ENCODE results near the gene TEX35. TPM values are rescaled to one million over a fixed set of nuclear protein-coding genes. Genes with fewer than 3 reads are reported as not detected.

Gene TEX35
- polyA plus RNA-seq, 2 donors, result 0.11 to 0.39 TPM

DNA sequence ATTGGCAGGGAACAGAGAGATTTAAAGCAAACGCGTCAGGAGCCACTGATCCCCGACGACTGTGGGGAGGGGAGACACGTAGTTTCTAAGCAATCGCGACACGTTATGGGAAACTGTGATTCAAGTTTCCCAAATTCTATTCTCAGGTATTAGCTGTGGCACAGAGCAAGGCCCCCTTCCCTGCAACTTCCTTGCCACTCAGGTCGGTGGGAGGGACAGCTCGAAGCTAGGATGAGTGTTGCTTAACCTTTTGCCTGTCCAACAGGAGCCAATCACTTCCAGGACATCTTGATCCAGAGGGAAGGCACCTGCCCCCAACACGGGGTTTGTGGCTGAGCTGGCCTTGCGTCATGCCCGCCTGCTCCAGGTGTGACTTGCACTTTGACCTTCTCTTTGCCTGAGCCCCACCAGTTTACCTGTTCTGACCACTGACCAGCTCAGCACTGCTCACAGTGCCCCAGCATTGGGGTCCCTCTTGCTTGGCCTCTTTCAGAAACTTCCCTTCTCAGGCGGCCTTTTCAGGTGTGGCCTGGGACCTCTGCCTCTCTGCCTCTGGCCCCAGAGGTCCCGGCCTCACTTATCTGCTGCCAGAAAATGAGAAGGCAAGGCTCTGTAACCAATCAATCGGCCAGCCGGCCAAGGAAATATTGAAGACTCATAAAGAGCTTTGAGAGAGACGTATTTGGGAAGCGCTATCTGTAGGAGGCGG is 24.6 kb downstream of the TEX35 start:
- H3K27ac ChIP-seq (ENCODE audit: low read depth in 2 of 2, low read length in 1 of 2), result peak overlapping the region; percentile 82 to 92
- H3K36me3 ChIP-seq (ENCODE audit: control insufficient read depth in 2 of 2, insufficient read depth in 2 of 2, low read length in 1 of 2), result no peaks in the 10 kb centered on the region
- no peak overlapping the region for H3K4me3 ChIP-seq (ENCODE audit: low read depth in 1 of 2, low read length in 2 of 2)
- H3K9me3 ChIP-seq (ENCODE audit: control insufficient read depth in 2 of 2, insufficient read depth in 1 of 2, low read depth in 1 of 2, low read length in 1 of 2), result no peaks in the 10 kb centered on the region
- WGBS, 2 donors, result 71 to 77% methylated on average over 20 of the region's 20 CpGs
- peaks cover 0 to 23% of the 10 kb centered on the region in 2 donors for H3K4me1 ChIP-seq (ENCODE audit: control insufficient read depth in 2 of 2, insufficient read depth in 2 of 2, low read length in 1 of 2)
- no peaks in the 10 kb centered on the region for H3K27me3 ChIP-seq (ENCODE audit: control insufficient read depth in 1 of 2, insufficient read depth in 2 of 2, low read length in 2 of 2)

DNA sequence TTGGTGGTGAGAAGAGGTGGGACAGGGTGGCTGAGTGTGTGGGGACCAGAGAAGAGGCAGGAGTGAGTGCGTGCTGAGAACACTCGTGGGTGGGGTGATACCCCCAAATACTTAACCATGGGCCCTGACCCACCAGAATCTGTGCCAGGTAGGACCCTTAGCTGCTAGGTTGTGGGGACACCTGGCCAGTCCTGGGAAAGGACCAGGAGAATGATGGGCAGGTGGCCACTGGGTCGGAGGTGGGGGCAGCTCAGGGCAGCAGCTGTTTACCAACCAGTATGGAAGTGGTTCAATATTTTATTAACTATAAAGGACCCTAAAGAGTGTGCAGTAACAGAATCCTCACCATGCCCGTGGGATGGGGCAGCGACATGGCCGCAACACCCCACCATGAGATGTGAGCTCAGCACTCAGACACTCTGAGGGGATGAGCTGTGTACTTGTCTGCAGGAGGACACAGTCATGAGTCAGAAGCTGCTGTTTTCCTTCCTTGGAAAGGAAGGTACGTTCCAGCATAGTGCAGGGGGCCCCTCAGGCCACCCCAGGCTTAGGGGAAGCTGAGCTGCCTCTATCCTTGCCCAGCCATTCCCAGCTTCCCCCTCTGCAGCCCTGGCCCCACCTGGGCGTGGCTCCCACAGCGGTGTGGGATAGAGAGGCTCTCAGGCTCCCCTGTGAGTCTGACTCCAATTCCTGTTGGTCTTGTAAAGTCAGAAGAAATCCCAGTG is 25.4 kb downstream of the TEX35 start:
- 71 to 75% methylated on average over 9 of the region's 9 CpGs for WGBS, 2 donors
- Histone ChIP-seq H3K27me3 (ENCODE audit: control insufficient read depth in 1 of 2, insufficient read depth in 2 of 2, low read length in 2 of 2) (no peaks in the 10 kb centered on the region), H3K4me3 (ENCODE audit: low read depth in 1 of 2, low read length in 2 of 2) (no peak overlapping the region), H3K9me3 (ENCODE audit: control insufficient read depth in 2 of 2, insufficient read depth in 1 of 2, low read depth in 1 of 2, low read length in 1 of 2) (no peaks in the 10 kb centered on the region), H3K4me1 (ENCODE audit: control insufficient read depth in 2 of 2, insufficient read depth in 2 of 2, low read length in 1 of 2) (peaks cover 0 to 26% of the 10 kb centered on the region in 2 donors), H3K27ac (ENCODE audit: low read depth in 2 of 2, low read length in 1 of 2) (peak overlapping the region; percentile 82 to 92), H3K36me3 (ENCODE audit: control insufficient read depth in 2 of 2, insufficient read depth in 2 of 2, low read length in 1 of 2) (no peaks in the 10 kb centered on the region)

DNA sequence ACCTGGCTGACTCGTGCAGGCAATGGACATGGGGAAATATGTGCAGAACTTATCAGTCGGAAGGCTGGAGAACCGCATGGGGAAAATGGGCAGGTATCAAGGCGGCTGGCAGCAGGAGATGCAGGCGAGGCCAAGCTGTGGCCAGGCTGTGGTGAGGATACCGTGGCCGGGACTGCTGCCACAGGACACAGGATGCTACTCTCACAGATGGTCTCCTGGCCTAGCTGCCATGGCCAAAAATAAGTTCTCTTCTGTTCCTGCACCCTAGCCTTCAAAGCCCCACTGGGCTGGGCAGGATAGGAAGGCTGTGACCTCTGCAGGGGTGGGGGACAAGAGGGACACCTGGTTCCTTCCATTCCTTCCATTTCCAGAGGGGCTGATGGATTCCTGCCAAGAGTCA is 26.4 kb downstream of the TEX35 start:
- Histone ChIP-seq H3K27me3 (ENCODE audit: control insufficient read depth in 1 of 2, insufficient read depth in 2 of 2, low read length in 2 of 2) (no peaks in the 10 kb centered on the region), H3K4me3 (ENCODE audit: low read depth in 1 of 2, low read length in 2 of 2) (no peak overlapping the region), H3K4me1 (ENCODE audit: control insufficient read depth in 2 of 2, insufficient read depth in 2 of 2, low read length in 1 of 2) (peaks cover 0 to 26% of the 10 kb centered on the region in 2 donors), H3K27ac (ENCODE audit: low read depth in 2 of 2, low read length in 1 of 2) (peak overlapping the region; percentile 82 to 92), H3K9me3 (ENCODE audit: control insufficient read depth in 2 of 2, insufficient read depth in 1 of 2, low read depth in 1 of 2, low read length in 1 of 2) (no peaks in the 10 kb centered on the region), H3K36me3 (ENCODE audit: control insufficient read depth in 2 of 2, insufficient read depth in 2 of 2, low read length in 1 of 2) (no peaks in the 10 kb centered on the region)
- 81 to 90% methylated on average over 7 of the region's 7 CpGs for WGBS, 2 donors

DNA sequence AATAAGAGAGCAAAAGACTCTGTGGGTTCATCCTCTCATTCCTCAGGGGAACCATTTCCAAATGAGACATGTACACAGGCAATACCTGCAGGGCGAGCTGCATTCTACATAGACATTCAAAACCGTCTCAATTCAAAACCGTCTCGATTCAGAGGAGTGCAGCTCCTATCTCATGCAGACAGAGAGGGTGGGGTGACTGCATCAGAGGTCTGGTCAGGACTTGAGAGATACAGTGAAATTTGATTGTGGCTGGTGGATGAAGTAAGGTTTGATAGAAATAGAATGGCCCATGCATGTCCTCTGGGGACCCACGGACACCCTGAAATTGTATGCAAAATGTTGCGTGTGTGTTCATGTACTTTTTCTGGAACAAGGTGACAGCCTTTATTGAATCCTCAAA is 27.3 kb downstream of the TEX35 start:
- H3K27me3 ChIP-seq (ENCODE audit: control insufficient read depth in 1 of 2, insufficient read depth in 2 of 2, low read length in 2 of 2), result no peaks in the 10 kb centered on the region
- no peak overlapping the region for H3K27ac ChIP-seq (ENCODE audit: low read depth in 2 of 2, low read length in 1 of 2)
- H3K36me3 ChIP-seq (ENCODE audit: control insufficient read depth in 2 of 2, insufficient read depth in 2 of 2, low read length in 1 of 2), result no peaks in the 10 kb centered on the region
- H3K4me1 ChIP-seq (ENCODE audit: control insufficient read depth in 2 of 2, insufficient read depth in 2 of 2, low read length in 1 of 2), result peaks cover 0 to 26% of the 10 kb centered on the region in 2 donors
- no peaks in the 10 kb centered on the region for H3K9me3 ChIP-seq (ENCODE audit: control insufficient read depth in 2 of 2, insufficient read depth in 1 of 2, low read depth in 1 of 2, low read length in 1 of 2)
- no peak overlapping the region for H3K4me3 ChIP-seq (ENCODE audit: low read depth in 1 of 2, low read length in 2 of 2)
- WGBS, 2 donors, result 67% methylated on average over 6 of the region's 6 CpGs

DNA sequence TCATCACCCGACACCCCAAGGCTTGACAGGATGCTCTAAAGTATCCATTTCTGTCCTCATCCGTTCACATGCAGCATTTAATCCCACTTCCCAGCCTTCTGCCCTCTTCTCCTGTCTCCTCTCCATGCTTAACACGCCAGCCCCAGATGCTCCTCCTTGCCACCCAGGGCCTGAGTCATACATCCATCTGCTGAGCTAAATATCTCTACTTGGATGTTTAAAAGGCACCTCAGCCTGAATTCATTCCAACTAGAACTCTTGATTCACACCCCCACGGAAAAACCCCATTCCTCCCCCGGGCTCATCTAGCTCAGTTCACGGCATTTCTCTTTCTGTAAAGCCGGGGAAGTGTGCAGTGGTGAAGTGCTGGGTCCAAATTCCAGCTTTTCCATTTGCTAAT is 27.7 kb downstream of the TEX35 start:
- no peaks in the 10 kb centered on the region for H3K36me3 ChIP-seq (ENCODE audit: control insufficient read depth in 2 of 2, insufficient read depth in 2 of 2, low read length in 1 of 2)
- H3K27me3 ChIP-seq (ENCODE audit: control insufficient read depth in 1 of 2, insufficient read depth in 2 of 2, low read length in 2 of 2), result no peaks in the 10 kb centered on the region
- peaks cover 0 to 26% of the 10 kb centered on the region in 2 donors for H3K4me1 ChIP-seq (ENCODE audit: control insufficient read depth in 2 of 2, insufficient read depth in 2 of 2, low read length in 1 of 2)
- no peak overlapping the region for H3K4me3 ChIP-seq (ENCODE audit: low read depth in 1 of 2, low read length in 2 of 2)
- H3K27ac ChIP-seq (ENCODE audit: low read depth in 2 of 2, low read length in 1 of 2), result no peak overlapping the region
- H3K9me3 ChIP-seq (ENCODE audit: control insufficient read depth in 2 of 2, insufficient read depth in 1 of 2, low read depth in 1 of 2, low read length in 1 of 2), result no peaks in the 10 kb centered on the region
- 60 to 63% methylated on average over 7 of the region's 7 CpGs for WGBS, 2 donors

DNA sequence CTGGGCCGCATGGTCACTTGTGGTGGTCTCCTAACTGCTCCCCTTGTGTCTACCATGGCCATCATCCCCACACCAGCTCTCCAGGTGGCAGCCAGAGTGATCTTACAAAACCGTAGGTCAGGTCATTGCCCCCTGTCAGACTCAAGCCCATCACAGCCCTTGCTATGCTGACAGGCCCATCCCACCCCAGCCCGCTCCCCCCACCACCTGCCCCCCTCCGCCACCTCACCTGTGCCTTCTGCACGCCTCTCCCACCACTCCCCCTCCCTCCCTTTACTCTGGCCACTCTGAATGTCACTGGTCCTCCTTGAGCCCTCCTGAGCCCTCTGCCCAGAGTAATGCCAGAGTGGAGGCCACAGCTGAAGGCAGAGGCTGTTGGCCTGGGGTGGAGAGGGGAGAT is 28.5 kb downstream of the TEX35 start:
- no peaks in the 10 kb centered on the region for H3K27me3 ChIP-seq (ENCODE audit: control insufficient read depth in 1 of 2, insufficient read depth in 2 of 2, low read length in 2 of 2)
- H3K27ac ChIP-seq (ENCODE audit: low read depth in 2 of 2, low read length in 1 of 2), result peak overlapping the region in 1 of 2 donors; percentile 26
- H3K9me3 ChIP-seq (ENCODE audit: control insufficient read depth in 2 of 2, insufficient read depth in 1 of 2, low read depth in 1 of 2, low read length in 1 of 2), result no peaks in the 10 kb centered on the region
- H3K4me1 ChIP-seq (ENCODE audit: control insufficient read depth in 2 of 2, insufficient read depth in 2 of 2, low read length in 1 of 2), result peaks cover 0 to 24% of the 10 kb centered on the region in 2 donors
- WGBS, 2 donors, result 84 to 88% methylated on average over 5 of the region's 5 CpGs
- H3K4me3 ChIP-seq (ENCODE audit: low read depth in 1 of 2, low read length in 2 of 2), result no peak overlapping the region
- H3K36me3 ChIP-seq (ENCODE audit: control insufficient read depth in 2 of 2, insufficient read depth in 2 of 2, low read length in 1 of 2), result no peaks in the 10 kb centered on the region

DNA sequence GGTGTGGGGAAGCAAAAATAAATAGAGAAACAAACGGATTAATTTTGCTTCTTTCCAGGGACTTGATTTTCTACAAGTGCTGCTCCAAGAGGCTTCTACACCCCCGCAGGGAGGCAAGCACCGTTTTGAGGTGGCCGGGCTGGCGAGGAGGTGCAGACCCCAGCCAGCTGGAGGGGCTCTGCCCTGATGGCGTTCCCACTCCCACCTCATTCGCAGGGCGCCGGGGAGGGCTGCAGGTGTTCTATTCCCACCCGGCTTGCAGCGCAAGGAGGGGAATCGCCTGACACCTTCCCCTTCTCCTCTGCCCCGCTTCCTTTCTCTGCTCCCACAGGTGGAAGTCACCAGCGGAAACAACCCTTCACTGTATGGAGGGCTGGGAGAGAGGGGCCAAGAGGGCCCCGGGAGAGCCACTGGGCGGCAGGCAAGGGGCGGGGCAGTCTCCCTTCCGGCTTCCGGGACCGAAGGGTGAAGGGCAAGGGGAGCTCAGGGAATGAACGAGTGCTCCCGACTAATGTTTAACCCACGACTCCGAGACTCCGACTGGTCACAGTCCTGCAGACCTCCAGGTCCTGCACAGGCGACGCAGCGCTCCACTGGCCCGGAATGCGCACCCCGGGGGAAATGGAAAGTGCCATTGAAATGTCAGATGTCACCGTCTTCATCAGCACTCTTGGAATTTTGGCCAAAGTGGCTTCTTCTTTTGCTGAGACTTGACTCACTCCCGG is 29.1 kb downstream of the TEX35 start:
- Histone ChIP-seq H3K4me3 (ENCODE audit: low read depth in 1 of 2, low read length in 2 of 2) (peak overlapping the region; percentile 69 to 76), H3K27ac (ENCODE audit: low read depth in 2 of 2, low read length in 1 of 2) (peak overlapping the region; percentile 74 to 81), H3K27me3 (ENCODE audit: control insufficient read depth in 1 of 2, insufficient read depth in 2 of 2, low read length in 2 of 2) (no peaks in the 10 kb centered on the region), H3K4me1 (ENCODE audit: control insufficient read depth in 2 of 2, insufficient read depth in 2 of 2, low read length in 1 of 2) (peaks cover 0 to 24% of the 10 kb centered on the region in 2 donors), H3K9me3 (ENCODE audit: control insufficient read depth in 2 of 2, insufficient read depth in 1 of 2, low read depth in 1 of 2, low read length in 1 of 2) (no peaks in the 10 kb centered on the region), H3K36me3 (ENCODE audit: control insufficient read depth in 2 of 2, insufficient read depth in 2 of 2, low read length in 1 of 2) (peaks cover 0 to under 1% of the 10 kb centered on the region in 2 donors)
- WGBS, 2 donors, result 4 to 6% methylated on average over 33 of the region's 33 CpGs

DNA sequence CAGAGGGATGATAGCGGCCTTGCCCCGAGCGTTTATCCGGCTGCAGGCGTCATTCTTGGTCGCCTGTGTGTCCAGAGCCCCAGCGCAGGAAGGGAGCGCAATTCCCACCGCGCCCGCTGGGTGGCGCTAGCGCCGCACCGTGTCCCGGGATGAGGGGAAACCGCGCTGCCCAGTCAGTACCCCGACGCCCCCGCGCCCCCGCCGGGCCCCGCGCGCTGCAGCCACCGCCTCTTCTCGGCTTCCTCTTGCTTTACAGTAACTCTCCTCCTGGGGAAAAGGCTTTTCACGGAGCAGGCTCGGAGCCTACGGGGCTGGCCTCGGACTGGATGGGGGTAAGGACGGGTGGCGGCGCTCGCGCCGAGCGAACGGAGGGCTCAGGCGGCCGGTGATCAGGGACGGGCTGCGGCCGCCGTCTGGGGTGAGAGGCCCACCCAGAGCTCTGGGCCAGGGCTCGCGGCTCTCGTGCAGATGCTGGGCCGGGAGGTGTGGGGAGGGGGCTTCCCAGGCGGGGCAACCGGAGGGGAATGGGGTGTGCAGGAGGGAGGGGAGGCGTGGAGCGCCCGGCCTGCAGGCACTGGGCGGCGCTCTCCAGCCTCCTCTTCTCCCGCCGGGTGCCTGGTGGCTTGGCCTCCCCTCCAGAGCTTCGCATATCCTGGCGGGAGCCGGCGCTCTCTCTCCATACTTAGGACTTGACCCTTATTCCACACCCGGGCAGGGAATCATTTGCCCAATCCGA is 29.8 kb downstream of the TEX35 start:
- Histone ChIP-seq H3K27ac (ENCODE audit: low read depth in 2 of 2, low read length in 1 of 2) (peak overlapping the region; percentile 74 to 81), H3K36me3 (ENCODE audit: control insufficient read depth in 2 of 2, insufficient read depth in 2 of 2, low read length in 1 of 2) (peaks cover 0 to 3% of the 10 kb centered on the region in 2 donors), H3K9me3 (ENCODE audit: control insufficient read depth in 2 of 2, insufficient read depth in 1 of 2, low read depth in 1 of 2, low read length in 1 of 2) (no peaks in the 10 kb centered on the region), H3K27me3 (ENCODE audit: control insufficient read depth in 1 of 2, insufficient read depth in 2 of 2, low read length in 2 of 2) (no peaks in the 10 kb centered on the region), H3K4me1 (ENCODE audit: control insufficient read depth in 2 of 2, insufficient read depth in 2 of 2, low read length in 1 of 2) (peaks cover 0 to 21% of the 10 kb centered on the region in 2 donors), H3K4me3 (ENCODE audit: low read depth in 1 of 2, low read length in 2 of 2) (peak overlapping the region; percentile 69 to 76)
- WGBS, 2 donors, result 1 to 2% methylated on average over 61 to 66 of the region's 66 CpGs

DNA sequence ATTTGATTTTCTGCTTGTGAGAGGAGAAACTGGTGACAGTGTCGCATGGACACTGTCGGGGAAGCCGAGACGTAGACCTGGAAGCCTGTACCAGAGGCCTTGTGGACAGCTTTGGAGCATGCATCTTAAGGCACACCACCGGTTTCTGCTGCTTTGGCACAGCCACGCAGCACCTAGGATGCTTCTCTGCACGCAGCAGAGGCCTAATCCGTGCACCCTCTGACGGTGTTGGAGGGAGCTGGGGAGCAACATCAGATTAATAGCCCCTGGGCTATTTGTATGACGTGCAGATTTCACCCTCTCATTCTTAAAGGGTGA is 30.3 kb downstream of the TEX35 start:
- WGBS, 2 donors, result 16 to 17% methylated on average over 10 of the region's 10 CpGs

More for the DNA sequence above, 30.3 kb downstream of the TEX35 start:
- H3K9me3 ChIP-seq (ENCODE audit: control insufficient read depth in 2 of 2, insufficient read depth in 1 of 2, low read depth in 1 of 2, low read length in 1 of 2), result no peaks in the 10 kb centered on the region
- H3K27me3 ChIP-seq (ENCODE audit: control insufficient read depth in 1 of 2, insufficient read depth in 2 of 2, low read length in 2 of 2), result no peaks in the 10 kb centered on the region
- peaks cover 0 to 16% of the 10 kb centered on the region in 2 donors for H3K4me1 ChIP-seq (ENCODE audit: control insufficient read depth in 2 of 2, insufficient read depth in 2 of 2, low read length in 1 of 2)
- H3K36me3 ChIP-seq (ENCODE audit: control insufficient read depth in 2 of 2, insufficient read depth in 2 of 2, low read length in 1 of 2), result peaks cover 0 to 3% of the 10 kb centered on the region in 2 donors
- peak overlapping the region; percentile 69 to 76 for H3K4me3 ChIP-seq (ENCODE audit: low read depth in 1 of 2, low read length in 2 of 2)
- H3K27ac ChIP-seq (ENCODE audit: low read depth in 2 of 2, low read length in 1 of 2), result peak overlapping the region; percentile 35 to 81

All from esophagus (tissue), 2 donors.